Neutrophil (primary cell): Measurements from ENCODE around the gene SORCS2.

Source experiments
- H3K27ac ChIP-seq: fragments of 200-600 bp; sonication (generic); 2 replicates; pipeline ENCODE4 v1.5.1; 2016; ENCODE audit warnings: mild to moderate bottlenecking, moderate library complexity
- H3K27me3 ChIP-seq: fragments of 200-600 bp; sonication (generic); 2 replicates; pipeline ENCODE4 v1.6.0; 2016; ENCODE audit warnings: mild to moderate bottlenecking
- H3K36me3 ChIP-seq: fragments of 200-600 bp; sonication (generic); 2 replicates; pipeline ENCODE4 v1.5.1; 2017
- H3K4me1 ChIP-seq, 2 experiments: fragments of 200-600 bp in 1 of 2; sonication (generic) in 1 of 2; 1 replicate in 1 of 2; 2 replicates in 1 of 2; pipeline versions ENCODE4 v1.5.1 to v1.6.1; 2013 to 2016; ENCODE audit warnings: low read depth in 1 of 2, low read length in 1 of 2, mild to moderate bottlenecking in 1 of 2, moderate library complexity in 1 of 2; ENCODE audit not compliant: control insufficient read depth in 1 of 2, insufficient read depth in 1 of 2
- H3K4me3 ChIP-seq, 2 experiments: fragments of 200-600 bp in 1 of 2; sonication (generic) in 1 of 2; 1 replicate in 1 of 2; 2 replicates in 1 of 2; pipeline ENCODE4 v1.5.1; 2013 to 2016; ENCODE audit warnings: low read depth in 1 of 2, low read length in 1 of 2, mild to moderate bottlenecking in 1 of 2, moderate library complexity in 1 of 2
- H3K9me3 ChIP-seq: fragments of 200-600 bp; sonication (generic); 2 replicates; pipeline ENCODE4 v1.5.1; 2016
- CTCF ChIP-seq: fragments of 200-600 bp; sonication (generic); IDR thresholded peaks from 2 replicates; pipeline ENCODE4 v1.5.1; 2016; ENCODE audit warnings: antibody characterized with exemption

SORCS2 gene

GRCh38 chr4:7661066-7661748 lies 468.9 kb downstream of the SORCS2 start:
- no peak for TF ChIP-seq CTCF
- no peak overlapping the region for H3K27ac ChIP-seq
- H3K27me3 ChIP-seq = peaks cover 1% of the 10 kb centered on the region
- H3K9me3 ChIP-seq = no peaks in the 10 kb centered on the region
- H3K4me3 ChIP-seq = no peak overlapping the region
- peaks cover 8% of the 10 kb centered on the region for H3K36me3 ChIP-seq
- no peaks in the 10 kb centered on the region for H3K4me1 ChIP-seq

- TF ChIP-seq CTCF = no peak
- Histone ChIP-seq H3K27me3 (no peaks in the 10 kb centered on the region), H3K9me3 (no peaks in the 10 kb centered on the region), H3K27ac (no peak overlapping the region), H3K4me1 (no peaks in the 10 kb centered on the region), H3K4me3 (no peak overlapping the region), H3K36me3 (peaks cover 16% of the 10 kb centered on the region)
These were observed 469.6 kb downstream of the SORCS2 start for GRCh38 chr4:7661846-7662506.

GRCh38 chr4:7662507-7662846 lies 470.1 kb downstream of the SORCS2 start:
- H3K9me3 ChIP-seq = no peaks in the 10 kb centered on the region
- H3K4me3 ChIP-seq = no peak overlapping the region
- no peaks in the 10 kb centered on the region for H3K4me1 ChIP-seq
- no peaks in the 10 kb centered on the region for H3K27me3 ChIP-seq
- TF ChIP-seq CTCF = no peak
- H3K36me3 ChIP-seq = peaks cover 21% of the 10 kb centered on the region
- no peak overlapping the region for H3K27ac ChIP-seq

- Histone ChIP-seq H3K27ac (no peak overlapping the region), H3K36me3 (peaks cover 27% of the 10 kb centered on the region), H3K27me3 (no peaks in the 10 kb centered on the region), H3K9me3 (no peaks in the 10 kb centered on the region), H3K4me3 (no peak overlapping the region), H3K4me1 (no peaks in the 10 kb centered on the region)
- no peak for TF ChIP-seq CTCF
These were observed 470.8 kb downstream of the SORCS2 start for GRCh38 chr4:7663075-7663541.

- H3K36me3 ChIP-seq = peaks cover 29% of the 10 kb centered on the region
- H3K27me3 ChIP-seq = no peaks in the 10 kb centered on the region
- H3K4me3 ChIP-seq = no peak overlapping the region
- no peaks in the 10 kb centered on the region for H3K9me3 ChIP-seq
- no peak for TF ChIP-seq CTCF
- H3K4me1 ChIP-seq = no peaks in the 10 kb centered on the region
- H3K27ac ChIP-seq = no peak overlapping the region
These were observed 471.8 kb downstream of the SORCS2 start for GRCh38 chr4:7664106-7664505.
